Stimulated activated naive CD8-positive, alpha-beta T cell treated with anti-CD3 and anti-CD28 coated beads, Interleukin-15, amount 100 ng/mL, for 72 hours (primary cell): ENCODE data around the gene MICAL3.

Experiments
- ATAC-seq: fragments of 150-1000 bp; cut with Tn5 transposase; 2 replicates; pipeline ENCODE4 v1.10.0; 2021; ENCODE audit warnings: mild to moderate bottlenecking, moderate library complexity
- DNase-seq, 2 donors: peaks; one replicate each; pipeline ENCODE4 v3.0.0; 2021 to 2022
- H3K27ac Mint-ChIP-seq, 2 donors: one replicate each; pipeline ENCODE4 v1.8.0; 2022; ENCODE audit warnings: mild to moderate bottlenecking in 2 of 2, mixed read lengths in 2 of 2, moderate library complexity in 2 of 2
- H3K27me3 Mint-ChIP-seq: one replicate; pipeline ENCODE4 v1.8.0; 2022; ENCODE audit warnings: mixed read lengths
- H3K4me1 Mint-ChIP-seq: one replicate; pipeline ENCODE4 v1.8.0; 2022; ENCODE audit warnings: mild to moderate bottlenecking, mixed read lengths
- H3K4me3 Mint-ChIP-seq, 2 donors: one replicate each; pipeline ENCODE4 v1.8.0; 2022; ENCODE audit warnings: mild to moderate bottlenecking in 2 of 2, mixed read lengths in 2 of 2, moderate library complexity in 1 of 2
- H3K9me3 Mint-ChIP-seq, 2 donors: one replicate each; pipeline ENCODE4 v1.8.0; 2022; ENCODE audit warnings: mixed read lengths in 2 of 2

Gene MICAL3

DNA sequence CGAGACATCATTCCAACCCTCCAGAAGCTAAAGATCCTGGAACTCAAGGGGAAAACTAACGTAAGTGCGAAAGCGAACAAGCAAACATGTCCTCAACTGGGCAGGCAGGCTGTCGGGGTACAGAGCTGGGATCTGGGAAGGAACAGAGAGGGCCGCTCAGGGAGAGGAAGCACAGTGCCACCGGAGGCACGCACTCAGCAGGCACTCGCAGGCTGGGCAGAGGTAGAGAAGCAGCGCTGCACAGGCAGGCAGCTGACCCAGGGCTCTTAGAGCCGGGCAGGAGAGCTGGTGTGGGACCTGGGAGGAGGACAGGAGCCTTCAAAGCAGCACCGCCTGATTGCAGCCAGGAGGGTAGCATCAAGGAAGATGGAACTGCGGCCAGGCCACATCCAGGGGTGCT lies 62.2 kb downstream of the MICAL3 start:
- H3K4me3 Mint-ChIP-seq: no peak overlapping the region
- H3K27ac Mint-ChIP-seq: peak overlapping the region in 1 of 2 donors; percentile 4
- H3K9me3 Mint-ChIP-seq: no peaks in the 10 kb centered on the region
- no peak for ATAC-seq
- DNase-seq: no peak
- H3K4me1 Mint-ChIP-seq: no peaks in the 10 kb centered on the region
- H3K27me3 Mint-ChIP-seq: no peaks in the 10 kb centered on the region

DNA sequence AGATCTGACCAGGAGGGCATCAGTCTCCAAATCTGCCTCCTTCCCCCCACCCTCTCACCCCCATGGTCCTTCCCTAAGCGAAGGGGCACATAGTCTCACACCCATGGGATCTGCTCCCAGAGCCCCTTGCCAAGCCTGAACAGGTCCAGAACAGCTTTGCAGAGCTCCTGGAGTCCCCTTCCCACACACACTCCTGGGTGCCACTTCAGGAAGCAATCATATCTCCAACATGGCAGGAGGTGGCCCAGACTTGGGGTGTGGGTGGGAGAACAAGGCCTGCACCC lies 63.0 kb downstream of the MICAL3 start:
- DNase-seq (no peak), ATAC-seq (no peak)
- H3K4me1 Mint-ChIP-seq: no peaks in the 10 kb centered on the region
- H3K9me3 Mint-ChIP-seq: no peaks in the 10 kb centered on the region
- no peak overlapping the region for H3K27ac Mint-ChIP-seq
- H3K27me3 Mint-ChIP-seq: no peaks in the 10 kb centered on the region
- H3K4me3 Mint-ChIP-seq: no peak overlapping the region

DNA sequence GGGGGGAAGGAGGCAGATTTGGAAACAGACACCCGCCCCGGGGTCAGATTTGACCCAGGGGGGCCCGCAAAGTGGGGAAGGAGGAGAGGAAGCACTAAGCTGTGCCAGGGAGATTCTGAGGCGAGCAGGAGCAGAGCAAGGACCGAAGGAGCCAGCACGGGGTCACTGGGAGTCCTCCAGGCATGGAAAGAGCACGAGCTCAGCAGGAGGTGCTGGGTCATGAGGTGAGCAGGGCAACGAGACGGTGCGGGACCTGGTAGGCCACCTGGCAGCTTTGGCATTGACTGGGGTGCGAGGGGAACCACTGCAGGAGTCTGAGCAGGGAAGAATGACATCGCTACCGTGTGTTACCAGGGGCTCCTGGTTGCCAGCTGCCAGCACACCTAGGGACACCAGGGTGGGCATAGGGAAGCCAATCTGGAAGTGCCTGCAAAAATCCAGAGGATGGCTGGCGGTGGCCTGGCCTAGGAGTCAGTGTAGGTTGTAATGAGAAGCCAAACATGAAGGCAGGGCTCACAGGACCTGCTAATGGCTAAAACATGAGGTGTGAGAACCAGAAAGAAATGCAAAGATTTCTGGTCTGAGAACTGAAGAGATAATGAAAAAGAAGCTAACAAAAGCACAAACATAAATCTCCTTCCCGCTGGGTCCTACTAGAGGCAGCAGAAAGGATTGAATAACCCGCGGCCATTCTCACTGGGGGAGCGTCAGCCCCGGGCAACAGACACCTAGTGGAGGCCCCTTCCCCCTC lies 63.5 kb downstream of the MICAL3 start:
- DNase-seq (no peak), ATAC-seq (no peak)
- H3K4me3 Mint-ChIP-seq: no peak overlapping the region
- no peaks in the 10 kb centered on the region for H3K9me3 Mint-ChIP-seq
- H3K27me3 Mint-ChIP-seq: no peaks in the 10 kb centered on the region
- no peak overlapping the region for H3K27ac Mint-ChIP-seq
- H3K4me1 Mint-ChIP-seq: no peaks in the 10 kb centered on the region

DNA sequence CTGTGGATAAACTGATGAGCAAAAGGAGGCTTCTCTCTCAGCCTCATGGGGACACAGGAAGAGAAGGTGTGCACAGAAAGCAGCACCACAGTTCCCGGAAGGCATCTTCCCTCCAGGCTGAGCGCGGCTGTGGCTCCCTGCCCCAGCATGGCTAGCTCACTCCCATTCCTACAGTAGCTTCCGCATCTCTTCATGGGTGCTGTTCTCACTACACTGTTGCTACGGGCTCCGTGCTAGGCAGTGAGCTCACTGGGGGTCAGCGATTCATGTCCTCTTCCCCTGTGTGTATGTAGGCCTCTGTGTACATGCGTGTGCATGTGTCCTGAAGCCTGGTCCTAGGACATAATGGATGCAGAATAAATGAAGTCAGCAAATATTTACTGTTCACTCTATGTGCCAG lies 64.3 kb downstream of the MICAL3 start:
- no peak overlapping the region for H3K27ac Mint-ChIP-seq
- no peaks in the 10 kb centered on the region for H3K4me1 Mint-ChIP-seq
- ATAC-seq (no peak), DNase-seq (no peak)
- no peaks in the 10 kb centered on the region for H3K9me3 Mint-ChIP-seq
- no peaks in the 10 kb centered on the region for H3K27me3 Mint-ChIP-seq
- H3K4me3 Mint-ChIP-seq: no peak overlapping the region

DNA sequence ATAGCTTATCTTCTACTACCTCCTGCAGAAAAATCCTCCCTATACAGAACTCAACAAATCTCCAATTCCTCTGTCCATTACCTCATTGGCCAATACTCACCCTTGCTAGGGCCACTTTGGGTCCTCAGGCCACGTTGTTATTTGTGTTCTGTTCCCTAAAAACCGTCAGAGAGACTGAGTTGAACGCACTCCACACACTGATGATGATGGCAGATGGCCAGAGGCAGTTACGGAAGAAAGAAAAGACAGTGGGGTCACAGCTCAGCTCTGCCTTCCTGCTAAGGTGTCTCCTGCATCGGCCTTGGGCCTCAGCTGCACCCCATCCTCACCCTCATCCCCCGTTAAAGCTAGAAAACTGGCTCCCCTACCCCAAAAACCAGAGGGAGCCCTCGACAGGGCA lies 66.2 kb downstream of the MICAL3 start:
- Mint-ChIP-seq H3K27me3 (no peaks in the 10 kb centered on the region), H3K9me3 (no peaks in the 10 kb centered on the region), H3K27ac (no peak overlapping the region), H3K4me1 (peaks cover 6% of the 10 kb centered on the region), H3K4me3 (no peak overlapping the region)
- ATAC-seq (no peak), DNase-seq (no peak)

DNA sequence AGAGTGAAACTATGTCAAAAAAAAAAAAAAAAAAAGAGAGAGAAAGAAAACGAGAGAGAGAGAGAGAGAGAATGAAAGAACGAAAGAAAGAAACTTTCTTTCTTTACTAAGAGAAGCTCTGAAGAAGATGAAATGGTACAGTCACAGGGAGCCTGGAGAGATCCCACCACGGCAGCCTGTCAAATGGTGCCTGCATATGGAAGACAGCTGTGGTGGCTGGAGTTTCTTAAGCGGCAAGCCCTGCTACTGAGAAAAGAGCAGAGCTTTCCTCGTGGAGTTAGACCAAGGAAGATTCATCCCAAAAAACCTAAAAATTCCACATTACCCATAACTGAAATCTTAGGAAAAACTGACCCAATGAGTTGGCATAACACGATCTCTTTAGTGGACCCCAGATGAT lies 66.7 kb downstream of the MICAL3 start:
- no peak overlapping the region for H3K27ac Mint-ChIP-seq
- no peaks in the 10 kb centered on the region for H3K27me3 Mint-ChIP-seq
- DNase-seq: no peak
- H3K4me3 Mint-ChIP-seq: no peak overlapping the region
- no peaks in the 10 kb centered on the region for H3K9me3 Mint-ChIP-seq
- peaks cover 6% of the 10 kb centered on the region for H3K4me1 Mint-ChIP-seq
- no peak for ATAC-seq

DNA sequence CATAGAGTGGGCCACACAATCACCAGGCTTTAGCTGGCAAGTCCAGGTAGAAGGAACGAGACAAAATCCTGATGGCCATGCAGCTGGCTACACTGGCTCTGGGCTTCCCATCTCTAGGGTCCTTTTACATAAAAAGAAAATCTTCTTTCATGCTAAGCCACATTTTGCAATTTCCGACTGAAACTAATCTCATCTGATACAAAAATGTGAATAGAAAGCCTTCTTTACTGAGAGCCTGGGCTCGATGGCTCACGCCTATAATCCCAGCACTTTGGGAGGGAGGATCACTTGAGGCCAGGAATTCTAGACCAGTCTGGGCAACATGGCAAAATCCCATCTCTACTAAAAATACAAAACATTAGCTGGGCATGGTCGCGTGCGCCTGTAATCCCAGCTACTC lies 67.2 kb downstream of the MICAL3 start:
- H3K4me3 Mint-ChIP-seq: no peak overlapping the region
- no peaks in the 10 kb centered on the region for H3K9me3 Mint-ChIP-seq
- H3K27me3 Mint-ChIP-seq: no peaks in the 10 kb centered on the region
- peaks cover 6% of the 10 kb centered on the region for H3K4me1 Mint-ChIP-seq
- H3K27ac Mint-ChIP-seq: no peak overlapping the region
- DNase-seq (no peak), ATAC-seq (no peak)

DNA sequence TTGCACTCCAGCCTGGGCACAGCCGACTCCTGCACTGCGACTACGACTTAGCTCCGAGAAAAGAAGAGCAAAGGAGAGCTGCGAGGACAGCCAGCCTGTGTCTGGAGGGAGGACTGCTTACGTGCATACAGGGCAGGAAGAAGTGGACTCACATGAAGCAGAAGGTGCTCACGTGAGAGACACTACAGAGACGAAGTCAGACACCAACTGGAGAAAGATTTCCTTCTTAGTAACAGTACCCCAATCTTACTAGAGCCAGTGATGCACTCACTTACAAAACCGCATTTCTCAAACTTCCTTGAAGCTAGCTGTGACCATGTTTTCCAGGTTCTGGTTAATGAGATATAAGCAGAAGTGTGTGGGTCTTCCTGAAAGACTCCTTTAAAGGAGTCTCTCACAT lies 67.7 kb downstream of the MICAL3 start:
- Mint-ChIP-seq H3K27ac (no peak overlapping the region), H3K4me1 (peaks cover 6% of the 10 kb centered on the region), H3K4me3 (no peak overlapping the region), H3K9me3 (no peaks in the 10 kb centered on the region), H3K27me3 (no peaks in the 10 kb centered on the region)
- no peak for ATAC-seq
- no peak for DNase-seq

DNA sequence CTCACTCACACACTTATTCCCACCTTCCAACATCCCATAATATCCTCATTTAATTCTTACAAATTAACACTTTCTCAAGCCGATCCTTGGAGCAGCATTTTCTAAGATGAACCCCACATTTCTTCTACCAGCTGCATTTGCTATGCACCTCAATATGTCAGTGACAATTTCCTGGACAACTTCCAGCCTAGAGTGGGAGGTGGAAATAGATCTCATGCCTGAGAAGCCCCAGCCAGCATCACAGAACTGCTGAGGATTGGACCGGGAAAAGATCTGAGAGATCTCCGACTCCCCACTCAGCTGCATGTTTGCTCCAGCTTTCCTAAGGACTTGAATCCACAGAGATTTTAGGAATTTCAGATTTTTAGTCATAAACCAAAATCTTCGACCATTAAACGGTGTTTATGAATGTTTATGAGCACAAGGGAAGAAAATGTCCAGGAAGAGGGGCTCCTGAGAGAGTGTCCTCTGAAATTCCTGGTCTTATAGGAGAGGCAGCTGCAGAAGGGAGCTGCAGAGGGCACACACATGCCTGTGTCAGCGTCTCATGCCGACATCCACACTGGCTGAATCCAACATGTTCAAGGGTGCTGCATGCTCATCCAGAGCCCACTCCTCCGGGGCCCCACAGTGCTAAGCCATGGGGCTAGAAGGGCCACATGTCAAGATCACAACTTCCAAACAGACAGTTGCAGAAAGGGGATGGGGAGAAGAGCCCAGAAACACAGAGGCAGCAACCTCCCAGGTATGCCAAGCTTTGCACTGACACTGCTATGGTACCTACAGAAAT lies 68.6 kb downstream of the MICAL3 start:
- Mint-ChIP-seq H3K4me1 (peaks cover 6% of the 10 kb centered on the region), H3K27ac (no peak overlapping the region)

DNA sequence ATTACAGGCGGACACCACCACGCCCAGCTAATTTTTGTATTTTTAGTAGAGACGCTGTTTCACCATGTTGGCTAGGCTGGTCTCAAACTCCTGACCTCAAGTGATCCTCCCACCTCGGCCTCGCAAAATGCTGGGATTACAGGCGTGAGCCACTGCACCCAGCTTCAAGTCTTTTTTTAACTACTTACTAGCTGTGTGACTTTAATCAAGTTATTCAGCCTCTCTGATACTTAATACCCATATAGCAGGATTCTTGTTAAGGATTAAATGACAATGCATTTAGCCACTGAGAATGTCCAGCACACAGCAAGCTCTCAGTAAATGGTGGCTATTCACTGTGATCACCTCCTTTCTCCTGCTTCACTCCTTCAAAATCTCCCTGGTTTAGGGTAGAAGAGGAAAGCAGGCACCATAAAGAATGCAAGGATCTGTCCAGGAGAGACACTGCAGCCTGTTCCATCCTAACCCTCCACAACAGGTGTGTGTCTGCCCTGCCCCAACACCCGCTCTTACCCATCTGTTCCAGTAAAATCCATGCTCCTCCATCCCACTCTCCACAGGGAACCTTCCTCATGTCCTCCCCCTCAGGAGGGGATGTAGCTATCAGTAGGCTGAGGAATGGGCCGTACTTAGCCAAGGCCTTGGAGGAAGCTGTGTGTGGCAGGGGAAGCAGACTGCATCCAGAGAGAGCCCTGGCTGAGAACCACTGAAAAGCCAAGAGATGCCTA lies 69.3 kb downstream of the MICAL3 start:
- no peak for ATAC-seq
- Mint-ChIP-seq H3K9me3 (no peaks in the 10 kb centered on the region), H3K27ac (peak overlapping the region in 1 of 2 donors; percentile 8), H3K4me1 (peaks cover 6% of the 10 kb centered on the region), H3K27me3 (no peaks in the 10 kb centered on the region), H3K4me3 (no peak overlapping the region)
- DNase-seq: no peak

More for the DNA sequence above, 68.6 kb downstream of the MICAL3 start:
- no peaks in the 10 kb centered on the region for H3K9me3 Mint-ChIP-seq
- H3K4me3 Mint-ChIP-seq: no peak overlapping the region
- no peak for DNase-seq
- no peaks in the 10 kb centered on the region for H3K27me3 Mint-ChIP-seq
- ATAC-seq: no peak

DNA sequence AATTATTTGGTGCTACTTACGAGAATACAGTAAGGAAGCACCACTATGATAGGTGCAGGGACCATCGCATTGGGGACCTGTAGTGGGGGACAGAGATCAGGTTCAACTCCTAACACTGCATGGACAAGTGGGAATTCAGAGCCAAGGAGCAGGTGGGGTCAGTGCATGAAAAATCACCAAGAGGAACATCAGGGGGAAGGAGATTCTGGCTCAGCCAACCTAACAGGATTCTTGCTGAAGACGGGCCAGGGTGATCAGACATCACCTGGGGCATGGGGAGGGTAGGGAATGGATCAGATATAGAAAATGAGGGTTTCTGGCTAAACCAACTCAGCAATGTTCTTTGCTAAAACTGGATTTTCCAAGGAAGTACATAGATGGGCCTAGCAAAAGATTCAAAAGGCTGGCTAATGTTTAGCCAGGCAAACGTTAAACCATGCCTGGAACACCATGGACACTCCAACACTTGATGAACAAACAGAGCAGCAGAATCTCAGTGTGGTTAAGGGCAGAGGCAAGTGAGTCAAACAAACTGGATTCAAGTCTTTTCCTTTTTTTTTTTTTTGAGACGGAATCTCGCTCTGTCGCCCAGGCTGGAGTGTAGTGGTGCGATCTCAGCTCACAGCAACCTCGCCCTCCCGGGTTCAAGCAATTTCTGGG lies 70.0 kb downstream of the MICAL3 start:
- H3K27ac Mint-ChIP-seq: no peak overlapping the region

DNA sequence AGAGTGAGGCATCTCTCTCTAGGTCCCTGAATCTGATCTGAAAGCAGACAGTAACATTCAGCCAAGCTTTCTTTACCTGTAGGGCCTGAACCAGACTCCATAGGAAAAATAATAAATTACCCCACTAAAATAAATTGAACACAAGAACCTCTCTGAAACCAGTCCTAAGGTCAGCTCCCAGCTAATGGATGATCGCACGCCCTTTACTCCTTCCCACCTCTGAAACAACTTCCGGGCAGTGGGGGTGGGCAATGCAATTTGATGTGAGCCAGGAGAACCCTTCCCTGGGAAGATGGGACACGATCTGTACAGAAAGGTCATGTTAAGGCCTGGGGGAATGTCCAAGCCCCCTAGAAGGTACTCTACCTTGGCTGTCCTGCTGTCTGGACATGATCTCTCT lies 71.2 kb downstream of the MICAL3 start:
- peaks cover 6% of the 10 kb centered on the region for H3K4me1 Mint-ChIP-seq
- DNase-seq: no peak
- no peaks in the 10 kb centered on the region for H3K27me3 Mint-ChIP-seq
- ATAC-seq: no peak
- H3K4me3 Mint-ChIP-seq: no peak overlapping the region
- H3K27ac Mint-ChIP-seq: no peak overlapping the region
- H3K9me3 Mint-ChIP-seq: no peaks in the 10 kb centered on the region

More for the DNA sequence above, 70.0 kb downstream of the MICAL3 start:
- H3K4me3 Mint-ChIP-seq: no peak overlapping the region
- ATAC-seq (no peak), DNase-seq (no peak)
- no peaks in the 10 kb centered on the region for H3K9me3 Mint-ChIP-seq
- H3K27me3 Mint-ChIP-seq: no peaks in the 10 kb centered on the region
- peaks cover 6% of the 10 kb centered on the region for H3K4me1 Mint-ChIP-seq

DNA sequence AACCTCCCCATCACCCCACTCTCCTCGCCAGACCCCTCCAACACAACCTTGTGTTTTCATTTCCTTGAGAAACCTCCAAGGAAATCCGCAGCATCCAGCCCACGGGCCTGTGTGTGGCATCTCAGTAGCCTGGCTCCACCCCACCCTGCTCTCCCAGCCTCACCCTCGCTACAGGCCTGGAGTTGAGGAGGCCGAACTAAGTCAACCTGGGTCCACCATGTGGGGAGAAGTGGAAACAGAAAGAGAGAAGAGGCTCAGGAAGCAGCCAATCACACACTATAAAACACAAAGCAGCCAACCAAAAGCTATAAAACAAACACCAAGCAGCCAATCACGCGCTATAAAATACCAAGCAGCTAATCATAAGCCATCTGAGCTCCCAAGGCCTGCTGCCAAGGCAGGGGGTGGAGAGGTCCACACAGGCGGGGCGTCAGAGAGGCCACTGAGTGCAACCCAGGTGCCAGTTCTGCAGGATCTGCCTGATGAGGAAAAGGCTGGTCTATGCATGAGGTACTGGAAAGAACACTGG lies 72.0 kb downstream of the MICAL3 start:
- DNase-seq (no peak), ATAC-seq (no peak)
- peak overlapping the region in 1 of 2 donors; percentile 4 for H3K27ac Mint-ChIP-seq
- no peaks in the 10 kb centered on the region for H3K9me3 Mint-ChIP-seq
- H3K4me1 Mint-ChIP-seq: peaks cover 6% of the 10 kb centered on the region
- H3K4me3 Mint-ChIP-seq: no peak overlapping the region
- no peaks in the 10 kb centered on the region for H3K27me3 Mint-ChIP-seq

DNA sequence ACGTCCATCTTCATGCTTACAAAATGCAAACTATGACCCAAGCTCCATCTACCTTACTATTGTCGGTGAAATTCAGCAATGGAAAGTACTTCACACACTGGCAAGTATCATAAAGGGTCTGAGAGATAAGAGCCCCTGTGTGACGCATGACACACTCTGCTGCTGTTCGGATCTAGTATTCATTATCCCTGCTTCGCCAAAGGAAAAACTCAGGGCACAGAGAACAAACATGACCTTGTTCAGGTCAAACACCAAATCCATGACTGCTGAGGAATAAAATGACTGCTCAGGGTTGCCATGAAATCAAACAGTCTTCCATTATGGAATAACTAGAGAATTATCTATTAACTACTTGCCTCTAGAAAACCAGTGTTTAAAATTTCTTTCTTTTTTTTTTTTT lies 73.0 kb downstream of the MICAL3 start:
- DNase-seq (no peak), ATAC-seq (no peak)
- H3K9me3 Mint-ChIP-seq: no peaks in the 10 kb centered on the region
- peaks cover 6% of the 10 kb centered on the region for H3K4me1 Mint-ChIP-seq
- H3K27ac Mint-ChIP-seq: no peak overlapping the region
- H3K4me3 Mint-ChIP-seq: no peak overlapping the region
- H3K27me3 Mint-ChIP-seq: no peaks in the 10 kb centered on the region

DNA sequence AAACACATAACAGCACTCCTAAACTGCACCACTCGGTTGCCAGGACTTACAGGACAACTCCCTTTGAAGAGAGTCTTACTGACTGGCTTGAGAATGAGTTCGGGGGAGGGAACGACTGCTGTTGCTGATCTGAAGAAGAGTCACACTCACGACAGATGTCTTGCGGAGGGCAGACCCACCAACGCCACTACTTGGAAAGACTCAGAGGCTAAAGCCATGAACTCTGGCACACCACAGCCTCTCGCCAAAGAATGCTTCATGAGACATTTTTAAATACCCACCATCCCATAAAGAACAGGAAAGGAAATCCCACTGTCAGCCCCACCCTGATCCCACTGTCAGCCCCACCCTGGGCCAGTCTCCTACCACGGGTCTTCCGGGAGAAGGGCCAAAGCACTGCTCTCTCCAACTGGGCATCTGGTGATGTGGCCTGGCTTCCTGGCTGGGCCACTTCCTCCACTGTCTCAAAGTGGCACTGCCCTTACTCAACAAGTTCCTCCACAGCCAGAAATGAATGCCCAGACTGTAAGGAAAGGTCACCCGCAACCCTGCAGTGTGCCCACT lies 73.6 kb downstream of the MICAL3 start:
- no peaks in the 10 kb centered on the region for H3K9me3 Mint-ChIP-seq
- ATAC-seq (no peak), DNase-seq (no peak)
- H3K27me3 Mint-ChIP-seq: no peaks in the 10 kb centered on the region
- no peak overlapping the region for H3K4me3 Mint-ChIP-seq
- no peak overlapping the region for H3K27ac Mint-ChIP-seq
- H3K4me1 Mint-ChIP-seq: peaks cover 7% of the 10 kb centered on the region
